GM19099 (cell line): ENCODE data around the gene EML5.

Experiments used
- POLR2A ChIP-seq: IDR thresholded peaks from 3 replicates; pipeline ENCODE4 v1.6.1; 2011; ENCODE audit warnings: low read depth; ENCODE audit not compliant: insufficient read length; ENCODE audit errors: extremely low read depth

Gene EML5

DNA sequence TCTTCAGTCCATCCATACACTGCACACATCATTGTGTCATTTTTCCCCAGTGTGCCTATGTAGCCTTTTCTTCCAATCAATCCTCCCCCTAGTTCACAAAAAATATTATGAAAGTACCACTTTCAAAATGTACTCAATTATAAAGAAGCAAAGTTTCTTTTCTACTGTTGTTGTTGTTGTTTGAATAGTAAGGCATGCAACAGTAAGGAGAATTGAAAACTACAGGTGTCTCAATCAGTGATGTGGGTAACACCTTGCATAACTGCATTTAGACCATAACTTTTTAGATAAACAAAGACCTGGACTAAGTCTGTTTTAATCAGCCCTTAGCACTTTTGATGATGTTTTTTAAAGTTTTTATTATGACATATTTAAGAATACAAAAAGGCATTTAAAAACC is 104.4 kb downstream of the EML5 start:
- TF ChIP-seq POLR2A = no peak

DNA sequence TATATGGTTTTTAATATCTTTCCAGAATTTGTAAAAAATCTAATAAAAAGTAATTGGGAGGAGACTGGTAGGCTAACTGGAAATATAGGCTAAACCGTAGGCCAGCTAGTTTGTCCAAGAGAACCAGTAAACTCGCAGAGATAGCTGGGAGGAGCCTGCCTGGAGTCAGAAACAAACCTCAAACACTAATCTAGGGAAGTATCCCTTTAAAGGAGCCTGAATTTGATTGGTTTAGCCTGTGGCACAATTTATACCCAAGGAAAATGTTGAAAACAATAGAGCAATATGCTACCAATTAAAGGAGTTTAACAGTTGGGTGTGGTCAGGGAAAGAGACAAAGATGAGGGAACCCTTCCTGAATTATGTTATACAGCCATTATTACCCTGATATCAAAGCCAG is 109.6 kb downstream of the EML5 start:
- TF ChIP-seq POLR2A = no peak

DNA sequence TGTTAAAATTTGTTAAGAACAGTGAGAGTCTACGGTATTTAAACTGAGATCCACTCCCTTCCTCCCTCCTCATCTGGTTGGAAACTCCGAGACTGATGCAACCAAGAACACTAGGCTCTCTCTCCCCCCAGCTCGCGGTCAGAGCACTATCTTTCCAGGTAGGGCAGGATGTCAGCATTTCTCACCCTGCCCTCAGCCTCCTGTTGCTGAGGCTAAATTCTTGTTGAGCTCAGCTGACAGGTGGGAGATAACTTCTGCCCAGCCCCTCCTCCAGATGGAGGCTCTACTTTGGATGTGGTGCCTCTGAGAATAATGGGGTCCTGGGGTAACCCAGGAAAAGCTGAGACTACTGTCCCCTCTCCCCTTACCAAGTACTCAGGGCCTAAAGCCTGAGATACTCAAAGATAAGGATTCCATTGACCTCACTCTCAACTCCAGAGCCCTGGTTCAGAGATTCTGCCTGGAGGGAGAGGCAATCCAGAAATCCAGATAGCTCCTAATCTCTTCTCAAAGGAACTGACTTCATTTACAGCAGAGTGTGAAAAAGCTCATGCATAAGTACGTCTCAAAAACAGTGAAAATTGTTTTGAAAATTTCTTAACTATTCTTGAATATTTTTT is 110.1 kb downstream of the EML5 start:
- no peak for TF ChIP-seq POLR2A

DNA sequence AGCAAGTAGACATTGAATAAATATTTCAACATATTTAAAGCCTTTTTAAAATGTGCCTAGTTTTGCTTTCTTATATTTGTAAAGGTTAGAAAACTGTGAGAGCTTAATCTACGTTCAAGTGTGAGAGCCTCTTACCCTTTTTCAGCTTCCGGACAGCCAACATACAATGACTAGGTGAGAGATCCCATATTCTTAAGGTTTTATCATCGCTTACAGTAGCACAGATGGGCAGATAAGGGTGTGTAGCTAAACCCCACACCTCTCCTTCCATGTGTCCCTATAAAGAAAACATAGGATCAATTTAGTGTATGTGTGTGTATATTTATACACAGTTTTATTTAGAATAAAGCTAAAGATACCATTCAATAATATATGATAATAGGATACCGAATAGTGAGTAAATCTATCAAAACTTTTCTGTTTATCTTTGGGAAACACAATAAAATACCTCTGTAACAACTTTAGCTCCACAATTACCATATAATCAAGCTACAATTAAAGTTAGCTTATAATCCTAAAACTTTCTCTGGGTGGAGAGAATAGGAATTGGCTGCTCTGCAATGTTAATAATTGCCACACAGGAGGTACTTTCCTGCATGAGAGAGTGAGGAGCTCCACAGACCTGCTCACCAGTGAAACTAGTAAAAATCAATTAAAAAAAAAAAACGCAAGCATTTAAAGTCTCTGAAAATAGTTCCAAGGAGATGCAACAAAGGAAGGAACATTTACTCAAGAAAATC is 110.8 kb downstream of the EML5 start:
- TF ChIP-seq POLR2A = no peak

DNA sequence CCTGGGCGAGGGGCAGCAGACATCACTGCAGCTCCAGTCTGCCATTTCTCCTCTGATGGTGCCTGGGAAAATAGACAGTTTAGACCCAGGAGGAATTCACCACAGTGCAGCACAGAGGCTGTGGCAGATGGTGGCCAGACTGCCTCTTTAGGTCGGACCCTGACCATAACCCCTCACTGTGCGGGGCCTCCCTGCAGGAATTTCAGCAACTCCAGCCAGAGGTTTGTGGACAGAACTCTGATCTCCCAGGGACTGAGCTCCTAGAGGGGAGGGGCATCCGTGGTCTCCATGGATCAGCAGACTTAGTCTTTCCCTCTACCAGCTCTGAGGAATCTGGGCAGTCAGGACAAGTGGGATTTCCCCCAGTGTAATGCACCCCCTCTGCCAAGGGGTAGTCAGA is 123.4 kb downstream of the EML5 start:
- no peak for TF ChIP-seq POLR2A

DNA sequence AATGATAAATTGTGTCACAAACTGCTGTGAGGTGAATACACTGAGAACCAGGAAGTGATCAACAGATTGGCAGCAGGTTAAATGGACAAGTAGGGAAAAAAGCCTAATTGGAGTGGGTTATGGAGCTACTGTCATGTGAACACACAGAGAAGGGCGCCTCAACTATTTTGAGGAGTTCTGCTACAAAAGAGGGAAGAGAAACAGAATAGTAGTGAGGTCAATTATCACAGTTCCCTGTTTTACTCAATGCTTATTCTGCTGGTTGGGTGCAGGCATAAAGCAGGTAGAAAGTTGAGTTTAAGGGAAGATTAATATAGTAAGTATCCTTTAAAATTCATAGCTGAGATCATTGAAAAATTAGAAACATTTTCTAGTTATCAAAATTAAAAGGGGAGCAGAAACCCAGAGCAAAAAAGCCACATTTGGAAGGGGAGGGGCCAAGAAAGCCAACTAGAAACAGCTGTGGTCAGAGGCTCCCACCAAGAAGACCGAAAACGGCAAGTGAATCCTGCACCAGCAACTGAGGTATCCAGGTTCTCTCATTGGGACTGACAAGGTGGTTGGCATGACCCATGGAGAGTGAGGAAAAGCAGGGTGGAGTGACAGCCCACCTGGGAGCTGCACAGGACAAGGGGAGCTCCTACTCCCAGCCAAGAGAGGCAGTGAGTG is 124.2 kb downstream of the EML5 start:
- no peak for TF ChIP-seq POLR2A

DNA sequence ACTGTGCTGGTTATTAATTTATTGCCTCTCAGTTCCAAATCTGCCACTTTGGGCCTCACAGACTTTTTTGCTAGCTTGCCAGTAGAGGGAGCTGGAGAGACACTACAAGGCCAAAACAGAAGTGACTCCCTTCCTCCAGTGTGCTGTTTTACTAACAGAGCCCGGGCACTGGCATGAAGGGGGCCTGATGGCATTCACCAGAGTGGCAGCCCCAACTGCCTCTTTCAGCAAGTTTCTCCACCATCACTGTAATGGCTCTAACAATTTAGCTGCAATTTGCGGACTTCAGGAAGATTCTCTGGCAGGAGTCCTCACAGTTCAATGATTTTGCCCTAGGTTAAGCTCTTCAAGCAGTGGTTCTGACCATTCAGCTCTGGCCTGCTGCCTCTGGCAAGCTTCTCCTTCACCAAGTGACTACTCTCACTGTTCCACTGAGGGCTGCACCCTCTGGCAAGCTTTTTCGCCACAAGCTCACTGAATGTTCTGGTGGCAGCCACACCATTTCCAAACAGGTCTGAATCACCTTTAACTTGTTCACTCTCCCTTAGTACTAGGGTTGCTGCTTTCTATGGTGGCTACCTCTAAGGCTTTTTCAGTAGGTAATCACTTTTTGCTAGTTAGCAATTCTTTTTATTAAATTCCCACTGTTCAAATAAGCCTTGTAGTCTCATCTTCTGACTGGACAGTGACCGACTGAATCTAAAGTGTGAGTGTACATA is 125.0 kb downstream of the EML5 start:
- no peak for TF ChIP-seq POLR2A

DNA sequence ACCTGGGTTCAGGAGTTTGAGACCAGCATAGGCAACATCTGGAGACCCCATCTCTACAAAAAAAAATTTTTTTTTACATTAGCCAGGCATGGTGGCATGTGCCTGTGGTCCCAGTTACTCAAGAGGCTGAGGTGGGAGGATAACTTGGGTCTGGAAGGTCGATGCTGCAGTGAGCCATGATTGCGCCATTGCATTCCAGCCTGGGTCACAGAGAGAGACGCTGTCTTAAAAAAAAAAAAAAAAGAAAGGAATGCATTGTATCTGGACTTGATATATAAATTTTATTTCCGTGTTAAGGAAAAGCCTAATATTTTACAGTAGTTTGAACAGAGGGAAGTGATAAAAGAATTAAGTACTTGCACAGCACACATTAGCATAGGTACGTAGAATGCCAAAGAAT is 132.7 kb downstream of the EML5 start:
- no peak for TF ChIP-seq POLR2A

DNA sequence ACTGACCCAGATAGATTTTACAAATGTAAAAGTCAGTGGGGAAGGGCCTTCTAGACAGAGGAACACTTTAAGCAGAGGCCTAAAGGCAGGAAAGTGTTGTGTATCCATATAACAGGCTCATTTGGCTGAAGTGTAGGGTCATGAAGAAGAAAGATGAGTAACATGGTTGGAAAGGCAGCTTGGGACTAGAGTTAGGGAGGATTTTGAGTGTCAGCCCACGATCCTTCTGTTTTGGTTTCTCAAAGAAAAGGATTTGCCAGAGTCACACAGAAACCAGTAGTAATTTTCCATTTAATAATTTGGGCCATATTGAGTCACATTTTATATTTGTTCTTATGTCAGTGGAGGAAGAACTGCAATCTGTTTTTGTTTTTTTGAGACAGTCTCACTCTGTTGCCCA is 153.5 kb downstream of the EML5 start:
- TF ChIP-seq POLR2A = no peak

DNA sequence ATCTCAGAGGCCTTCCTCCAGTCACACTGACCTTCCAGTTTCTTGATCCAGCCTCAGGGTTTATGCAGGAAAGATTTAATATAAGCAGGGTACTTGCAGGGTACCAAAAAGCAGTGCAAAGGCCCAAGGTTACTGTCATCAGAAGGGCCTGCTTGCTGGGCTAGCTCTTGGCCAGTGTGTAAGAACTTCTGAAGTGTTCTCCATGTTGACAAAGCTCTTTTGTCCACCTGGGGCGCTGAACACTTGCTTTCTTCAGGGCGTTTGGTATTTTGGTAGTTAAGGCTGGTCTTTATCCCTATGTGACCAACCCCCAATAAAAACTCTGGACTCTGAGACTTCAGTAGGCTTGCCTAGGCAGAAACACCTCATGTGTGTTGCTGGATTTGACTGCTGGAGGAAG is 160.2 kb downstream of the EML5 start:
- TF ChIP-seq POLR2A = no peak

DNA sequence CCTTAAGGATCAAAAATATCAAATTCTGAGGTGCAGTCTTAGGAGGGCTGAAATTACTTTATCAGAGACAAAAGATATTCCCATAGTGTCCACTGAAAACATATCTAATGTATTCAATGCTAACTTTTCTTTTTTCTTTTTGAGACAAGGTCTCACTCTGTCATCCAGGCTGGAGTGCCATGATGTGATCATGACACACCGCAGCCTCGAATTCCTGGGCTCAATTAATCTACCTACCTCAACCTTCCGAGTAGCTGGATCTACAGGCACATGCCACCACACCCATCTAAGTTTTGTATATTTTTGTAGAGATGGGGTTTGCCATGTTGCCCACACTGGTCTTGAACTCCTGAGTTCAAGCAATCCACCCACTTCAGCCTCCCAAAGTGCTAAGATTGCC is 161.7 kb downstream of the EML5 start:
- TF ChIP-seq POLR2A = no peak

DNA sequence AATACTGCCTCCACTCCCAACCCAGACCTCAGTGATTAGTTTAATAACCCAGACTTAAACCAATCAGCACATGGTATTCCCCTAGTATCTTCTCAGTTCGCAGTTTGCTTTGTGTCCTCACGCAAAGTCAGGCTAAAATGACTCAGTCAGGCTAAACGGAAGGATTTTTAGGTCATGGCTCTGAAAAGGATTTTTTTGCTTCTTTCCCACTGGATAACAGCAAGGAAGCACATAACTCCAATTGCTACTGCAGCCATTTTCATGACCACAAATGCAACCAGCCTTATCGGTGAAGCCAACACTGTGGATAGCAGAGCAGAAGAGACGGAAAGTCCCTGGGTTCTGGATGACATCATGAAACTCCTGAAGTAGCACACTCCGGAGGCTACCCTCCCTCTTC is 162.2 kb downstream of the EML5 start:
- TF ChIP-seq POLR2A = no peak

DNA sequence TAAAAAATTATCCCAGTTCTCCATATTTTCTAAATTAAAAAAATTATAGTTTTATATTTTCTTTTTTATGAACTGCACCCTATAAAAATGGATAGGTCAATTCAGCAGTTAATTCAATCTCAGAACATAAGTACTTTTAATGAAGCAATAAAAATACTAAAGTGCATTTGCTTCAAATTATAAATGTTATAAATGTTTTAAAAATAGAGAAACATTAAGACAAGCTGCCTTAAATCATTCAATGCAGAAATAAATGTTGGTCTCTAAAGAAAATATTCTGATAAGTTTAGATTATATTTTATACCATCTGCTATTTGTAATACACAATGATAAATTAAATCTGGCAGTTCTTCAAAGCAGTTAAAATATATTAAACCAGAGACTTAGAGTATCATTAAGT is 164.3 kb downstream of the EML5 start:
- TF ChIP-seq POLR2A = no peak

DNA sequence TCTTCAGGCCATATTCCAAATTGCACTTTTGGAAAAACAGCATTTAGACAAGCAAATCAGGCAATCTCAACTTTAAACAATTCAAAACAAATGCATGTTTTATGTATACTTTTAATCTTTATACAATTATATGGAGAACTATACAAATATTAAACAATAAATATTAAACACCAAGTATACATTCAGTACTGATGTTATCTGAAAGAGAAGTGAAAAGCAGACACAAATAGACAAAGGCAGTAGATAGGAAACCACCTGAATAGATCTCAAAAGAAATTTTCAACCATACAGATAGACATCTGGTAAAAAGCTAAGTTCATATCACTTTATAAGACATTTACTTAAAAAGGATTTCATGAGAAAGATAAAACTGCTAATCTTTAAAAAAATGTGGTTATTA is 164.7 kb downstream of the EML5 start:
- TF ChIP-seq POLR2A = no peak

DNA sequence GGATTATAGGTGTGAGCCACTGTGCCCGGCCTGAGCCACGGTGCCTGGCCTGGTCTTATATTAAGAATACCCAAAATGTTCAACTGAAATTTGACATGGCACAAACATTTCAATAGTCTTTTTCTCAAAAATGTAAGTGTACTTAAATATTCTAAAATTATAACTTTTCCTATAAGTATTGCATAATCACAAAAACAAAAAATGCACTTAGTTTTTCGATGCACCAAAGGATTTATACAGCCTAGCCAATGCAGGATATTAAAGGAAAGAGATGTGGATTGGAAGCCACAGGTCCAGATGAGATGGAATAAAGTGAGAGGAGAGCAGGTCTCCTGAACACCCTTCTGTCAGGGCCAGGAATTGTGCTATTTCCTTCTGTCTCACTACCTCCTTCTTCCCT is 167.1 kb downstream of the EML5 start:
- TF ChIP-seq POLR2A = no peak

DNA sequence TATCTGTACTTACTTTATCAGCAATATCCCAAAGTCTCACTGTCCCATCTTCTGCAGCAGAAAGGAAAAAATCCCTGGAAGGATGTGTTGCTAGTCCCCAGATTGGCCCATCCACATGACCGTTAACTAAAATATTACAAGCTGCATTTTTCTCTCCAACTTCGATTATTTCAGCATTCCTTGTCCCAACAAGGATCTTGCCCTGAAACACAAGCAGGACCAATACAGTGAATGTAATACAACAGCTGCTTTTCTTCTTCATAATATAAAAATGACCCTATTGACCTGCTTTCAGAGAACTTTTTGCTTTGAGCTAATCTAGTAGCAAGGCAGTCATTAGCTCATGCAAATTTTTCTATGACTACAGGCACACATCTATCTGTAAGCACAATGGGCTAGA is 171.7 kb downstream of the EML5 start:
- TF ChIP-seq POLR2A = no peak
